ENCODE data around the gene RIT2.

RIT2 gene

DNA sequence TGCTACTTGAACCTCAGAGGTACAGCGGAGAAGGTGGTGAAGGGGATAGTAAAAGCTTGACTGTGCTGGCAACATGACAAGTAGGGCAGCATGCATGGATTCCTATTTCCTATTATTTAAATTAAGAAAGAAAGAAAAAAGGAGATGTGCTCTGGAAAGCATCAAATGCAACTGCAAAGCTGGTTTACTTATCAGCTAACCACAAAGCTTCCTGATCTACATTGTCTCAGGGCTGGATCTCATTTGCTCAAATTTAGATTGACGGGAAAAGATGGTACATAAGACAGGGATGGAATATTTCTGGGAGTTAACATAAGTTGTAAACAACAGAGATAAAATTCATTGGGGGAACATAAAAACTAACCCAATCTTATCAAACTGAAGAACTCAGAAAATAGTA, 178.0 kb downstream of the RIT2 start:
- TF ChIP-seq, protein P1, sequence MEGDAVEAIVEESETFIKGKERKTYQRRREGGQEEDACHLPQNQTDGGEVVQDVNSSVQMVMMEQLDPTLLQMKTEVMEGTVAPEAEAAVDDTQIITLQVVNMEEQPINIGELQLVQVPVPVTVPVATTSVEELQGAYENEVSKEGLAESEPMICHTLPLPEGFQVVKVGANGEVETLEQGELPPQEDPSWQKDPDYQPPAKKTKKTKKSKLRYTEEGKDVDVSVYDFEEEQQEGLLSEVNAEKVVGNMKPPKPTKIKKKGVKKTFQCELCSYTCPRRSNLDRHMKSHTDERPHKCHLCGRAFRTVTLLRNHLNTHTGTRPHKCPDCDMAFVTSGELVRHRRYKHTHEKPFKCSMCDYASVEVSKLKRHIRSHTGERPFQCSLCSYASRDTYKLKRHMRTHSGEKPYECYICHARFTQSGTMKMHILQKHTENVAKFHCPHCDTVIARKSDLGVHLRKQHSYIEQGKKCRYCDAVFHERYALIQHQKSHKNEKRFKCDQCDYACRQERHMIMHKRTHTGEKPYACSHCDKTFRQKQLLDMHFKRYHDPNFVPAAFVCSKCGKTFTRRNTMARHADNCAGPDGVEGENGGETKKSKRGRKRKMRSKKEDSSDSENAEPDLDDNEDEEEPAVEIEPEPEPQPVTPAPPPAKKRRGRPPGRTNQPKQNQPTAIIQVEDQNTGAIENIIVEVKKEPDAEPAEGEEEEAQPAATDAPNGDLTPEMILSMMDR (IDR thresholded peaks at IDR 0.05; ENCODE audit: low read length), result no peak
- no peak for TF ChIP-seq EZH2 (IDR thresholded peaks at IDR 0.05; ENCODE audit: borderline replicate concordance, low read length)
- Histone ChIP-seq H3F3A (ENCODE audit: insufficient read depth, low read length) (no peaks in the 10 kb centered on the region), H4K20me1 (ENCODE audit: insufficient read depth, low read length) (no peaks in the 10 kb centered on the region), H3K4me3 (ENCODE audit: low read depth, low read length, poor library complexity, severe bottlenecking) (no peak overlapping the region), H3K27ac (ENCODE audit: low read depth, low read length, poor library complexity, severe bottlenecking) (no peak overlapping the region), H3K27me3 (ENCODE audit: insufficient read depth, low read length) (no peaks in the 10 kb centered on the region), H3K9me2 (ENCODE audit: low read depth, low read length) (no peaks in the 10 kb centered on the region), H3K9ac (ENCODE audit: low read length) (no peak overlapping the region), H3K4me2 (ENCODE audit: low read length) (no peak overlapping the region), H2AFZ (ENCODE audit: low read length) (no peak overlapping the region), H3K4me1 (ENCODE audit: insufficient read depth, low read length, severe bottlenecking) (no peaks in the 10 kb centered on the region), H3K79me2 (ENCODE audit: insufficient read depth, low read length) (no peaks in the 10 kb centered on the region), H3K36me3 (ENCODE audit: insufficient read depth, low read length) (no peaks in the 10 kb centered on the region), H3K9me3 (ENCODE audit: low read length) (no peaks in the 10 kb centered on the region)

DNA sequence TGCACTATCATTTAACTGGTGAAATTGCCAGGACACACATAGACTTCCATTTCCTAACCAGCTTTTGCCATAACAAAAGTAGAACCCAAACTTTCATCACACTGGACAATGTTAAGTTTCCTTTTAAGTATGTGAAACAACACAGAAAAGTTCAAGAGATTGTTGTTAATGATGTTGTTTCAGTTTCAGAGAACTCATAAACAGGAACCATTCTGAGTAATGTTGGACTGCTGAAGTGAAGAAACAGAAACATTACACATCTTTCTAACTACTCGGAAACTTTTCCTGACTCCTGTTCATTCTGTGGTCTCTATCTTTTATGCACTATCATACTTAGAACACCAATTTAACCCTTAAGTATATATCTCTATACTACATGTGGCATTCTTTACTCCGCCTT, 179.2 kb downstream of the RIT2 start:
- TF ChIP-seq, protein P1 (IDR thresholded peaks at IDR 0.05; ENCODE audit: low read length), result no peak
- no peak for TF ChIP-seq EZH2 (IDR thresholded peaks at IDR 0.05; ENCODE audit: borderline replicate concordance, low read length)
- no peaks in the 10 kb centered on the region for H3K27me3 ChIP-seq (ENCODE audit: insufficient read depth, low read length)
- no peak overlapping the region for H3K27ac ChIP-seq (ENCODE audit: low read depth, low read length, poor library complexity, severe bottlenecking)
- H3K9ac ChIP-seq (ENCODE audit: low read length), result no peak overlapping the region
- H3K4me2 ChIP-seq (ENCODE audit: low read length), result no peak overlapping the region
- no peaks in the 10 kb centered on the region for H3K4me1 ChIP-seq (ENCODE audit: insufficient read depth, low read length, severe bottlenecking)
- no peaks in the 10 kb centered on the region for H3K9me3 ChIP-seq (ENCODE audit: low read length)
- no peaks in the 10 kb centered on the region for H3F3A ChIP-seq (ENCODE audit: insufficient read depth, low read length)
- H3K36me3 ChIP-seq (ENCODE audit: insufficient read depth, low read length), result no peaks in the 10 kb centered on the region
- H3K9me2 ChIP-seq (ENCODE audit: low read depth, low read length), result no peaks in the 10 kb centered on the region
- H2AFZ ChIP-seq (ENCODE audit: low read length), result no peak overlapping the region
- H4K20me1 ChIP-seq (ENCODE audit: insufficient read depth, low read length), result no peaks in the 10 kb centered on the region
- H3K4me3 ChIP-seq (ENCODE audit: low read depth, low read length, poor library complexity, severe bottlenecking), result no peak overlapping the region
- no peaks in the 10 kb centered on the region for H3K79me2 ChIP-seq (ENCODE audit: insufficient read depth, low read length)

DNA sequence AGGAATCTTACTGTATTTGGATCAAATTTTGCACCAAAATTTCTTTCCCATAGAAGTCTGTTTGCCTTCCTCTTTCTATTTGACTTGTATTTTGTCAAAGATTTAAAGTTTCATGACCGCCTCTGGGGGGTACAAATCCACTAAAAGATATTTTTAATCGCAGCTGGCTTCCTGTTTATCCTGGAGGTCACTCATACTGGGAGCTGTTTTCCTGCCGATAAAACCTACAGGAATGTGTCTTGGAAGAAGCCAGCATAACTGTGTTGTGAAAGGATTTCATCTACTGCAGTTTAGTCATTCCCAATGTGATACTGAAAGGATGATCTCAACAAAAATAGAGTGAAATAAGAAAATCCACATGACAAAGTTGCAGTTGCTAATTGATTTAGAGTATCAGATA, 184.0 kb downstream of the RIT2 start:
- Histone ChIP-seq H3K9ac (ENCODE audit: low read length) (no peak overlapping the region), H3K27me3 (ENCODE audit: insufficient read depth, low read length) (no peaks in the 10 kb centered on the region), H3K36me3 (ENCODE audit: insufficient read depth, low read length) (no peaks in the 10 kb centered on the region), H3K9me3 (ENCODE audit: low read length) (no peaks in the 10 kb centered on the region), H4K20me1 (ENCODE audit: insufficient read depth, low read length) (no peaks in the 10 kb centered on the region), H3K4me1 (ENCODE audit: insufficient read depth, low read length, severe bottlenecking) (no peaks in the 10 kb centered on the region), H3K27ac (ENCODE audit: low read depth, low read length, poor library complexity, severe bottlenecking) (no peak overlapping the region), H3K9me2 (ENCODE audit: low read depth, low read length) (no peaks in the 10 kb centered on the region), H3F3A (ENCODE audit: insufficient read depth, low read length) (no peaks in the 10 kb centered on the region), H2AFZ (ENCODE audit: low read length) (no peak overlapping the region), H3K4me3 (ENCODE audit: low read depth, low read length, poor library complexity, severe bottlenecking) (no peak overlapping the region), H3K4me2 (ENCODE audit: low read length) (no peak overlapping the region), H3K79me2 (ENCODE audit: insufficient read depth, low read length) (no peaks in the 10 kb centered on the region)
- TF ChIP-seq EZH2 (IDR thresholded peaks at IDR 0.05; ENCODE audit: borderline replicate concordance, low read length), result no peak
- TF ChIP-seq, protein P1 (IDR thresholded peaks at IDR 0.05; ENCODE audit: low read length), result no peak

Measured in OCI-LY1 (cell line).